Subcutaneous abdominal adipose tissue (tissue), 5 donors: Measurements from ENCODE around the gene ASIC1.

Experiments used
- H3K27ac ChIP-seq: one replicate; pipeline ENCODE4 v1.7.0; 2013; ENCODE audit warnings: low read depth, mild to moderate bottlenecking, inconsistent platforms, low read length, moderate library complexity
- H3K27me3 ChIP-seq, 5 donors: one replicate each; pipeline ENCODE4 v1.7.0; 2013; ENCODE audit warnings: low read length in 5 of 5, inconsistent platforms in 1 of 5; ENCODE audit not compliant: control insufficient read depth in 5 of 5, insufficient read depth in 4 of 5
- H3K36me3 ChIP-seq, 5 donors: one replicate each; pipeline ENCODE4 v1.7.0; 2013; ENCODE audit warnings: low read length in 5 of 5; ENCODE audit not compliant: control insufficient read depth in 5 of 5, insufficient read depth in 5 of 5
- H3K4me1 ChIP-seq, 5 donors: one replicate each; pipeline ENCODE4 v1.7.0; 2013; ENCODE audit warnings: low read length in 5 of 5, mild to moderate bottlenecking in 3 of 5, moderate library complexity in 1 of 5; ENCODE audit not compliant: control insufficient read depth in 5 of 5, insufficient read depth in 5 of 5
- H3K4me3 ChIP-seq, 5 donors: one replicate each; pipeline ENCODE4 v1.7.0; 2013; ENCODE audit warnings: low read length in 5 of 5, low read depth in 1 of 5
- H3K9ac ChIP-seq, 5 donors: one replicate each; pipeline ENCODE4 v1.7.0; 2013; ENCODE audit warnings: low read length in 5 of 5, mild to moderate bottlenecking in 4 of 5, moderate library complexity in 3 of 5
- H3K9me3 ChIP-seq, 5 donors: one replicate each; pipeline ENCODE4 v1.7.0; 2013; ENCODE audit warnings: low read length in 5 of 5; ENCODE audit not compliant: control insufficient read depth in 5 of 5
- donor health status: healthy.
- donor health status: healthy.
- donor health status: healthy.
- donor health status: healthy.
- donor health status: healthy.

The ASIC1 gene

GRCh38 chr12:50102646-50103309 lies 45.4 kb downstream of the ASIC1 start:
- Histone ChIP-seq H3K9ac (peak overlapping the region in 4 of 5 donors; percentile 77 to 100 (median 82)), H3K27ac (peak overlapping the region; percentile 92), H3K36me3 (peaks cover 5 to 53% (median 44%) of the 10 kb centered on the region in 5 donors), H3K27me3 (peaks cover 0 to 5% (median 0%) of the 10 kb centered on the region in 5 donors), H3K4me3 (peak overlapping the region in 3 of 5 donors; percentile 47 to 97 (median 64)), H3K9me3 (peaks cover 0 to 3% (median 0%) of the 10 kb centered on the region in 5 donors), H3K4me1 (peaks cover 21 to 67% (median 61%) of the 10 kb centered on the region in 5 donors)

GRCh38 chr12:50103351-50103750 lies 46.0 kb downstream of the ASIC1 start:
- peaks cover 1 to 53% (median 42%) of the 10 kb centered on the region in 5 donors for H3K36me3 ChIP-seq
- H3K9ac ChIP-seq = peak overlapping the region in 4 of 5 donors; percentile 77 to 100 (median 82)
- peak overlapping the region; percentile 64 to 97 (median 77) for H3K4me3 ChIP-seq
- peak overlapping the region; percentile 92 for H3K27ac ChIP-seq
- H3K9me3 ChIP-seq = peaks cover 0 to 3% (median 0%) of the 10 kb centered on the region in 5 donors
- peaks cover 0 to 5% (median 0%) of the 10 kb centered on the region in 5 donors for H3K27me3 ChIP-seq
- H3K4me1 ChIP-seq = peaks cover 25 to 73% (median 67%) of the 10 kb centered on the region in 5 donors

DNA sequence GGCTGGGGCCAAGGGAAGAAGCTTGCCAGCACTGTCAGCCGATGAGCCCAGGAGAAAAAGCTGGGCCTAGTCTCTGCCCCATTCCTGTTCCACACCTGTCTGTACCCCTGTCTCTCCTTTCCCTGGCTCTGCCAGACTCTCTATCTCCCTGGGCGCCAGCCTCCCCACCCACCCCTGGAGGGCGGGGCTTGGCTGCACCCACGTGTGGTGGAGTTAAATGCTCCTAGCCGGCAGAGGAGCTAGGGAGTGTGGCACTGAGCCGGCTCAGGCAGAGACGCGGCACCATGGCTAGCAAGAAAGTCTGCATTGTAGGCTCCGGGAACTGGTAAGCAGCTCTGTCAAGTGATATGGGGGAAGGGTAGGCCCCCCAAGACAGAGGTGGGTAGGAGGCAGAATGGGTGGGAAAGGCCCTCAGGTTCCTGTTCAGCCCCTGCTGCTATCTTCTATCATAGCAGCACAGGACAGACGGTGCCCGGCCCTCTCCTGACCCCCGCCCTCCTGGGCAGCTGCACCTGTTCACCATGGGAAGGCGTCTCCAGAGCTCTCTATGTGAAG lies 46.4 kb downstream of the ASIC1 start, which contains the start of gene GPD1:
TSS of gene GPD1 (plus strand) at position 242 of the 555 bp plus-strand sequence. CDS start at position 285, 43 bp downstream.
- Histone ChIP-seq H3K27me3 (peaks cover 0 to 5% (median 0%) of the 10 kb centered on the region in 5 donors), H3K4me1 (peaks cover 26 to 77% (median 71%) of the 10 kb centered on the region in 5 donors), H3K27ac (peak within 1 kb of the TSS; percentile 92), H3K9ac (peak within 1 kb of the TSS; percentile 76 to 100 (median 79)), H3K4me3 (peak within 1 kb of the TSS; percentile 64 to 97 (median 77)), H3K36me3 (peaks cover 0 to 51% (median 40%) of the 10 kb centered on the region in 5 donors), H3K9me3 (peaks cover 0 to 3% (median 0%) of the 10 kb centered on the region in 5 donors)

GRCh38 chr12:50104417-50105366 lies 47.3 kb downstream of the ASIC1 start:
- peak overlapping the region; percentile 92 for H3K27ac ChIP-seq
- H3K4me3 ChIP-seq = peak overlapping the region; percentile 64 to 97 (median 77)
- peaks cover 0 to 43% (median 31%) of the 10 kb centered on the region in 5 donors for H3K36me3 ChIP-seq
- H3K4me1 ChIP-seq = peaks cover 27 to 80% (median 78%) of the 10 kb centered on the region in 5 donors
- H3K9me3 ChIP-seq = peaks cover 0 to 3% (median 0%) of the 10 kb centered on the region in 5 donors
- H3K9ac ChIP-seq = peak overlapping the region; percentile 76 to 93 (median 79)
- H3K27me3 ChIP-seq = peaks cover 0 to 5% (median 0%) of the 10 kb centered on the region in 5 donors

- peak overlapping the region; percentile 76 to 93 (median 79) for H3K9ac ChIP-seq
- peaks cover 0 to 3% (median 0%) of the 10 kb centered on the region in 5 donors for H3K9me3 ChIP-seq
- H3K4me3 ChIP-seq = peak overlapping the region; percentile 64 to 97 (median 77)
- peaks cover 0 to 31% (median 20%) of the 10 kb centered on the region in 5 donors for H3K36me3 ChIP-seq
- H3K27me3 ChIP-seq = peaks cover 0 to 5% (median 0%) of the 10 kb centered on the region in 5 donors
- peak overlapping the region; percentile 92 for H3K27ac ChIP-seq
- H3K4me1 ChIP-seq = peaks cover 32 to 89% (median 88%) of the 10 kb centered on the region in 5 donors
Measured at GRCh38 chr12:50105913-50106450, 48.6 kb downstream of the ASIC1 start.

DNA sequence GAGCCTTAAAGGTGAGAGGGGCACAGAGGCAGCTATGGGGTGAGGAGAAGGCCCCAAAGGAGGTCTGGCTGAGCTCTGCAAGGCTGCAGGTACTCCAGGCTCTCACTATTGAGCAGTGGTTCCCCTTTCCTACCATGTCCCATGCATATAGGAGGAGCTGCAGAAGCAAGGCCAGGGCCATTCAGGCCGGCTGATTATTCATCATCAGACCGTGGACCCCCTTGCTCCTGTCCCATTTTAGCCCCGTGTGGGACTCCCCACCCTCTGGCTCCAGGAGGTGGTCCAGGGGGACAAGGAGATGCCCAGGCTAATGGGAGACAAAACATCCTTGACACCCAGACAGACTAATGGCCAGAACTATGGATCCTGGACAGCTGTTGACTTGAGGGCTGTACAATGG lies 49.5 kb downstream of the ASIC1 start:
- peaks cover 0 to 5% (median 0%) of the 10 kb centered on the region in 5 donors for H3K27me3 ChIP-seq
- peaks cover 0 to 3% (median 0%) of the 10 kb centered on the region in 5 donors for H3K9me3 ChIP-seq
- peaks cover 0 to 31% (median 18%) of the 10 kb centered on the region in 5 donors for H3K36me3 ChIP-seq
- H3K4me3 ChIP-seq = peak overlapping the region; percentile 64 to 97 (median 77)
- peak overlapping the region in 3 of 5 donors; percentile 44 to 86 (median 79) for H3K9ac ChIP-seq
- peaks cover 30 to 90% (median 84%) of the 10 kb centered on the region in 5 donors for H3K4me1 ChIP-seq
- H3K27ac ChIP-seq = peak overlapping the region; percentile 86

- H3K27ac ChIP-seq = peak overlapping the region; percentile 86
- H3K9me3 ChIP-seq = no peaks in the 10 kb centered on the region
- H3K9ac ChIP-seq = peak overlapping the region in 3 of 5 donors; percentile 21 to 86 (median 79)
- H3K4me1 ChIP-seq = peaks cover 25 to 89% (median 84%) of the 10 kb centered on the region in 5 donors
- peak overlapping the region; percentile 64 to 97 (median 77) for H3K4me3 ChIP-seq
- H3K27me3 ChIP-seq = peaks cover 0 to 2% (median 0%) of the 10 kb centered on the region in 5 donors
- peaks cover 0 to 31% (median 18%) of the 10 kb centered on the region in 5 donors for H3K36me3 ChIP-seq
Measured at GRCh38 chr12:50107416-50108268, 50.2 kb downstream of the ASIC1 start.

- Histone ChIP-seq H3K27ac (peak overlapping the region; percentile 86), H3K27me3 (peaks cover 0 to 2% (median 0%) of the 10 kb centered on the region in 5 donors), H3K9me3 (no peaks in the 10 kb centered on the region), H3K4me1 (peaks cover 21 to 84% (median 81%) of the 10 kb centered on the region in 5 donors), H3K4me3 (peak overlapping the region in 1 of 5 donors; percentile 15), H3K9ac (peak overlapping the region in 3 of 5 donors; percentile 2 to 69 (median 10)), H3K36me3 (peaks cover 0 to 31% (median 18%) of the 10 kb centered on the region in 5 donors)
Measured at GRCh38 chr12:50109319-50109718, 51.9 kb downstream of the ASIC1 start.
